GM12864 (cell line): ENCODE results near the gene IL36A.

Source experiments
- DNase-seq: peaks from one replicate; pipeline ENCODE4 v3.0.0-alpha.2; 2011; ENCODE audit warnings: low read depth
- H3K4me3 ChIP-seq: 2 replicates; pipeline ENCODE4 v1.5.1; 2011; ENCODE audit warnings: mild to moderate bottlenecking, low read depth, low read length, control low read depth
- TF ChIP-seq, protein P1 (sequence below): IDR thresholded peaks from 2 replicates; pipeline ENCODE4 v1.5.1; 2011; ENCODE audit warnings: low read depth, mild to moderate bottlenecking, moderate library complexity, low read length, control low read depth, inconsistent platforms; ENCODE audit errors: missing control alignments

IL36A gene

GRCh38 chr2:113027691-113028090 lies 22.4 kb downstream of the IL36A start:
- TF ChIP-seq, protein P1, sequence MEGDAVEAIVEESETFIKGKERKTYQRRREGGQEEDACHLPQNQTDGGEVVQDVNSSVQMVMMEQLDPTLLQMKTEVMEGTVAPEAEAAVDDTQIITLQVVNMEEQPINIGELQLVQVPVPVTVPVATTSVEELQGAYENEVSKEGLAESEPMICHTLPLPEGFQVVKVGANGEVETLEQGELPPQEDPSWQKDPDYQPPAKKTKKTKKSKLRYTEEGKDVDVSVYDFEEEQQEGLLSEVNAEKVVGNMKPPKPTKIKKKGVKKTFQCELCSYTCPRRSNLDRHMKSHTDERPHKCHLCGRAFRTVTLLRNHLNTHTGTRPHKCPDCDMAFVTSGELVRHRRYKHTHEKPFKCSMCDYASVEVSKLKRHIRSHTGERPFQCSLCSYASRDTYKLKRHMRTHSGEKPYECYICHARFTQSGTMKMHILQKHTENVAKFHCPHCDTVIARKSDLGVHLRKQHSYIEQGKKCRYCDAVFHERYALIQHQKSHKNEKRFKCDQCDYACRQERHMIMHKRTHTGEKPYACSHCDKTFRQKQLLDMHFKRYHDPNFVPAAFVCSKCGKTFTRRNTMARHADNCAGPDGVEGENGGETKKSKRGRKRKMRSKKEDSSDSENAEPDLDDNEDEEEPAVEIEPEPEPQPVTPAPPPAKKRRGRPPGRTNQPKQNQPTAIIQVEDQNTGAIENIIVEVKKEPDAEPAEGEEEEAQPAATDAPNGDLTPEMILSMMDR, result no peak
- H3K4me3 ChIP-seq, result no peak overlapping the region
- no peak for DNase-seq

DNA sequence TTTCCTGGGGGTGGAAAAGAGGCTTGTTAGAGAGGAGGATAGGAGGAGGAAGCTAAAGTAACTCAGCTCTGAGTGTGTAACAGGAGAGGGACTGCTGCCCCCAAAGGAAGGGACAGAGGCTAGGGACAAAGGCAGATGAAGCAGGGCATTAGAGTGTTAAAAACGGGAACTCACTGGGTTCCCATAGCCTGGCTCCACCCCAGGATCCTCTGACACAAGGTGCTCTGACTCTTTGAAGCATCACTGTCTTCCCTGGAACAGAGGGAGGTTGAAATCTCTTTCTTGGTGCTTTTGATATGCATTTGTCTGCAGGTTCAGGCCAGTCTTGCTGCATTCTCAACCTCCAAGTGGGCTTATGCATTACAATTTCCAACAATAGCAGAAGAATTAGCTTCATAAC lies 22.9 kb downstream of the IL36A start:
- DNase-seq, result no peak
- TF ChIP-seq, protein P1, result no peak
- no peak overlapping the region for H3K4me3 ChIP-seq

DNA sequence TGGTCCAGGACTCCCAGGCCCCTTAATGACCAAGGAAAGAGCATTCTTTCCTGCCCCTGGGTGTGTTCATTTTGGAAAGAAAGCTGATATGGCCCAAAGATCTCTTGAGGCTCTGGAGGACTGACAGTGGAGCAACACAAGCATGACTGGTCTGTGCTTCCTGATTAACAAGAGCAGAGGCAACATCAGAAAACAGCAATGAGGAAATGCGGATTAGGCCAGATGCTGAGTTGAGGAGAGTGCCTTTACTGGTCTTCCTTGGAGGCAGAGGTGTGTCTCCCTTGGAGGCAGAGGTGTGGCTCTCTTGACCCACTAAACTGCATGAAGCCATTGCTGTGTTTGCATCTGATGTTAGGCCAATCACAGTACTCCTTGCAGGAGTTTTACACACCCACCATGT lies 27.5 kb downstream of the IL36A start:
- no peak for DNase-seq
- TF ChIP-seq, protein P1, result no peak
- no peak overlapping the region for H3K4me3 ChIP-seq

- TF ChIP-seq, protein P1, result no peak
- no peak for DNase-seq
- no peak overlapping the region for H3K4me3 ChIP-seq
Observed at GRCh38 chr2:113034016-113034415, 28.8 kb downstream of the IL36A start.

- TF ChIP-seq, protein P1, result no peak
- DNase-seq, result no peak
- H3K4me3 ChIP-seq, result no peak overlapping the region
Observed at GRCh38 chr2:113036763-113037162, 31.5 kb downstream of the IL36A start.

DNA sequence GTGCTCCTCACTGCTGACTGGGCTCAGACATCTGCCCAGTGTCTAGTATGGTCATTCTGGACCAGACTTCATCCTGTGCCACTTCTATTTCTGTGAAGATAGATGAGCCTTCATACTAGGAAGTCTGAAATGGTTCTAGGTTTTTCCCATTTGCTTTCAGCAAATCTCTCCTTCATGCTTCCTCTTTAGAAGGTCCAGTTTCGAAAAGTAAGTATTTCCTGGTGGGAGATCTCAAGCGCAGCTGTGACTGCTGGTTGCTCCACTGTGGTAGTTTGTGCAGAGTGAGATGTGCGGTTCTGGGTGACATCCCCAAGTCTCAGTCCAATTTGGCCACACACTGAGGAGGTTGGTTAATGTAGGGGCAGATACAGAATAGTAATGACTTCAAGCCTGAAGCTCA lies 33.0 kb downstream of the IL36A start:
- no peak for DNase-seq
- no peak overlapping the region for H3K4me3 ChIP-seq
- TF ChIP-seq, protein P1, result no peak

DNA sequence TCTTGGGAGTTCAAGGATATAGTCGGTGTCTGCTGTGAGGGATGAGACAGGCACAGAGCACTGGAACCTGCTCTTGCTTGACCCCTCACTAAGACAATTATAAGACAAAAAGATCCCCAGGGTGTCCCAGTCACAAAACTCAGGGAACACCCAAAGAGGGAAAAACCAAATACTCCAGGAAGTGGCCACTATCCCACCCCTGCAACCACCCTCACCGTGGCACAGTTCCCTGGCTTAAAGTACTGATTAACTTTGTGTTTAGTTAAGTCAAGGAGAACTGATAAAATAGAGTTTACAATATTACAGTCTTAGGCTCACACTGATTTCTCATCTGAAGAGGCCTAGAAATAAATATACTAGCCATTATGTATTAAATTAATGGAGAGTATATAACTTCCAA lies 33.9 kb downstream of the IL36A start:
- no peak overlapping the region for H3K4me3 ChIP-seq
- no peak for DNase-seq
- TF ChIP-seq, protein P1, result no peak
